H1 (cell line): Measurements from ENCODE around the gene RPGRIP1.

Experiments
- ATF3 ChIP-seq: IDR thresholded peaks from 2 replicates; pipeline ENCODE4 v1.6.1; 2011; ENCODE audit warnings: low read depth, mild to moderate bottlenecking, low read length; ENCODE audit not compliant: insufficient read depth
- CTCF ChIP-seq, 3 experiments: IDR thresholded peaks; 1 replicate in 2 of 3; 2 replicates in 1 of 3; pipeline versions ENCODE4 v1.5.1 to v1.6.1; 2011; ENCODE audit warnings: low read length in 3 of 3, mild to moderate bottlenecking in 3 of 3, inconsistent platforms in 2 of 3, low read depth in 1 of 3, moderate library complexity in 1 of 3; ENCODE audit not compliant: insufficient read depth in 1 of 3; ENCODE audit errors: control extremely low read depth in 1 of 3
- NRF1 ChIP-seq: IDR thresholded peaks from 2 replicates; pipeline ENCODE4 v1.6.1; 2011; ENCODE audit warnings: mild to moderate bottlenecking, low read depth, low read length, improper control_type of control experiment
- POLR2A ChIP-seq, 2 experiments: IDR thresholded peaks; 1 replicate in 1 of 2; 2 replicates in 1 of 2; pipeline ENCODE4 v1.6.1; 2011; ENCODE audit warnings: low read depth in 2 of 2, low read length in 2 of 2, mild to moderate bottlenecking in 2 of 2; ENCODE audit errors: control extremely low read depth in 1 of 2
- RBBP5 ChIP-seq: IDR thresholded peaks from 2 replicates; pipeline ENCODE4 v1.7.1; 2012; ENCODE audit warnings: low read depth, mild to moderate bottlenecking, inconsistent platforms, low read length, moderate library complexity, borderline replicate concordance
- TBP ChIP-seq: IDR thresholded peaks from 2 replicates; pipeline ENCODE4 v1.6.1; 2011; ENCODE audit warnings: low read depth, low read length, improper control_type of control experiment
- USF2 ChIP-seq: IDR thresholded peaks from 2 replicates; pipeline ENCODE4 v1.6.1; 2011; ENCODE audit warnings: low read length, improper control_type of control experiment

GRCh38 chr14:21299562-21300130 is 19.8 kb downstream of the RPGRIP1 start:
- TF ChIP-seq NRF1 (no peak), USF2 (no peak), CTCF (IDR thresholded peaks at IDR 0.05; ENCODE audit: control extremely low read depth in 1 of 3, insufficient read depth in 1 of 3, low read depth in 1 of 3, low read length in 3 of 3) (no peak), TBP (no peak), POLR2A (IDR thresholded peaks at IDR 0.05; ENCODE audit: control extremely low read depth in 1 of 2, low read depth in 2 of 2, low read length in 2 of 2) (no peak), ATF3 (no peak), RBBP5 (no peak)
